Right lobe of liver (tissue), 6 donors: ENCODE measurements around the gene SPINT3. TPM values are rescaled to one million over a fixed set of nuclear protein-coding genes. Genes with fewer than 3 reads are reported as not detected.

Source experiments
- ATAC-seq, 4 donors: fragments of 200-7000 bp; cut with Tn5 transposase; one replicate each; pipeline ENCODE4 v1.9.1; 2020; ENCODE audit warnings: mild to moderate bottlenecking in 4 of 4, moderate library complexity in 4 of 4
- DNase-seq, 3 donors: peaks; one replicate each; pipeline ENCODE4 v3.0.0-alpha.2; 2020
- H3K27ac ChIP-seq, 3 donors: fragments of 200-600 bp; one replicate each; pipeline ENCODE4 v1.8.0; 2022
- H3K27me3 ChIP-seq, 2 donors: fragments of 200-600 bp; one replicate each; pipeline ENCODE4 v1.8.0; 2022
- H3K36me3 ChIP-seq, 4 donors: fragments of 200-600 bp; sonication (generic) in 1 of 4; one replicate each; pipeline versions ENCODE4 v1.5.1 to v1.8.0; 2017 to 2022; ENCODE audit warnings: control low read depth in 1 of 4
- H3K4me1 ChIP-seq, 4 donors: fragments of 200-600 bp; sonication (generic) in 1 of 4; one replicate each; pipeline versions ENCODE4 v1.5.1 to v1.8.0; 2017 to 2022; ENCODE audit warnings: control low read depth in 1 of 4
- H3K4me3 ChIP-seq, 3 donors: fragments of 200-600 bp; one replicate each; pipeline ENCODE4 v1.8.0; 2022
- H3K9me3 ChIP-seq, 4 donors: fragments of 200-600 bp; sonication (generic) in 1 of 4; one replicate each; pipeline versions ENCODE4 v1.5.1 to v1.8.0; 2017 to 2022; ENCODE audit warnings: control low read depth in 1 of 4
- CTCF ChIP-seq, 4 donors: fragments of 200-600 bp in 3 of 4; fragments of 450-650 bp in 1 of 4; IDR thresholded peaks; one replicate each; pipeline versions ENCODE4 v1.5.1 to v1.8.0; 2016 to 2022; ENCODE audit warnings: antibody characterized with exemption in 4 of 4, mild to moderate bottlenecking in 2 of 4
- POLR2A ChIP-seq: fragments of 450-650 bp; IDR thresholded peaks from one replicate; pipeline ENCODE4 v1.6.1; 2017; ENCODE audit warnings: antibody characterized with exemption, mild to moderate bottlenecking
- WGBS: methylation state at CpG from one replicate; pipeline ENCODE4 v1.1.6; 2018; ENCODE audit warnings: low coverage, low lambda C conversion rate; ENCODE audit not compliant: insufficient coverage; ENCODE audit errors: missing lambda C conversion rate; 5-methylcytosine and 5-hydroxymethylcytosine counted together
- intact Hi-C, 2 donors: fragments of 100-400 bp; cut with DNase I; formaldehyde crosslinking; loops; one replicate each; pipeline versions ENCODE4 v1.11.2 to v1.14.1; 2022
- total RNA-seq, 6 experiments: library from RNA; depleted of rRNA in 2 of 6; stranded (reverse); fragments of >200 nt in 2 of 6; fragmentation: NEBNext Ultra II Directional in 3 of 6; extraction: Animal tissue kit (Norgen Biotek cat#: 25700) in 3 of 6; gene quantifications; one replicate each; pipeline versions ENCODE4 v1.1.0 to v1.2.4, GENCODE V29; 2016 to 2023
- donor health status: DM: no; HTN: yes; CAD: no.
- donor health status: DM: no; HTN: no; CAD: no.
- donor health status: DM: no; HTN: no; CAD: no.
- donor health status: DM: no; HTN: yes; CAD: no.
- donor health status: DM: no; HTN: yes; CAD: no.

Gene SPINT3
- total RNA-seq, 6 experiments from 2014 or later: not detected

GRCh38 chr20:45545351-45545750 lies 29.9 kb upstream of the SPINT3 start:
- no peaks in the 10 kb centered on the region for H3K27me3 ChIP-seq
- no peaks in the 10 kb centered on the region for H3K4me1 ChIP-seq
- TF ChIP-seq POLR2A (no peak), CTCF (IDR thresholded peaks at IDR 0.05) (no peak)
- no peak overlapping the region for H3K4me3 ChIP-seq
- intact Hi-C loops: loop anchor here in 1 of 2 donors (10.0 kb wide), 1 partner anchor 229 kb away; no protein-coding TSS in a partner anchor
- H3K9me3 ChIP-seq: no peaks in the 10 kb centered on the region
- ATAC-seq (no peak), DNase-seq (no peak)
- H3K36me3 ChIP-seq: no peaks in the 10 kb centered on the region
- no peak overlapping the region for H3K27ac ChIP-seq
- WGBS: 74% methylated on average over 3 of the region's 3 CpGs

- H3K27ac ChIP-seq: no peak within 1 kb of the TSS
- DNase-seq (no peak), ATAC-seq (no peak)
- no peaks in the 10 kb centered on the region for H3K27me3 ChIP-seq
- H3K36me3 ChIP-seq: no peaks in the 10 kb centered on the region
- H3K9me3 ChIP-seq: no peaks in the 10 kb centered on the region
- TF ChIP-seq POLR2A (no peak), CTCF (IDR thresholded peaks at IDR 0.05) (no peak)
- H3K4me3 ChIP-seq: no peak within 1 kb of the TSS
- WGBS: no CpG with 5 or more reads among the region's 2 CpGs
- intact Hi-C loops: no loop called here
- H3K4me1 ChIP-seq: no peaks in the 10 kb centered on the region
Measured at GRCh38 chr20:45539382-45539781, 24.0 kb upstream of the SPINT3 start, which contains the start of gene WFDC6. Gene WFDC6, minus strand, starts transcription at chr20:45539482. Its CDS starts 75 bp downstream, at chr20:45539407.

GRCh38 chr20:45538209-45538799 lies 22.9 kb upstream of the SPINT3 start:
- H3K27ac ChIP-seq: no peak overlapping the region
- H3K9me3 ChIP-seq: no peaks in the 10 kb centered on the region
- H3K36me3 ChIP-seq: no peaks in the 10 kb centered on the region
- H3K27me3 ChIP-seq: no peaks in the 10 kb centered on the region
- DNase-seq (no peak), ATAC-seq (no peak)
- no peaks in the 10 kb centered on the region for H3K4me1 ChIP-seq
- TF ChIP-seq CTCF (IDR thresholded peaks at IDR 0.05) (no peak), POLR2A (no peak)
- 51% methylated on average over 7 of the region's 7 CpGs for WGBS
- intact Hi-C loops: no loop called here
- no peak overlapping the region for H3K4me3 ChIP-seq

GRCh38 chr20:45527294-45527693 lies 11.9 kb upstream of the SPINT3 start:
- 59% methylated on average over 4 of the region's 4 CpGs for WGBS
- Histone ChIP-seq H3K4me3 (no peak overlapping the region), H3K4me1 (no peaks in the 10 kb centered on the region), H3K27me3 (no peaks in the 10 kb centered on the region), H3K9me3 (no peaks in the 10 kb centered on the region), H3K27ac (no peak overlapping the region), H3K36me3 (no peaks in the 10 kb centered on the region)
- no peak for ATAC-seq
- TF ChIP-seq POLR2A (no peak), CTCF (IDR thresholded peaks at IDR 0.05) (no peak)
- no peak for DNase-seq
- intact Hi-C loops: no loop called here
